HG03196 (cell line): Measurements from ENCODE around the gene ALOX12.
"Not testable (repeated sequence)": the region's sequence is repeated elsewhere in the genome, so short reads cannot be mapped to it uniquely, and the experiment has no call there.

Experiments used
- ATAC-seq: cut with Tn5 transposase; IDR thresholded peaks from one replicate; pipeline ENCODE4 v1.9.1; 2021; ENCODE audit not compliant: unreplicated experiment

The ALOX12 gene

GRCh38 chr17:6995500-6996255 is at the start of gene ALOX12:
Gene ALOX12 (plus strand): TSS chr17:6996049. CDS start chr17:6996118, 69 bp downstream.
- no peak for ATAC-seq

GRCh38 chr17:6947745-6948144 is 48.1 kb upstream of the ALOX12 start:
- ATAC-seq = no peak

GRCh38 chr17:6948562-6948961 is 47.3 kb upstream of the ALOX12 start:
- ATAC-seq = no peak

- no peak for ATAC-seq
Measured at GRCh38 chr17:6948976-6949375, 46.9 kb upstream of the ALOX12 start.

GRCh38 chr17:6950938-6951337 is 44.9 kb upstream of the ALOX12 start:
- not testable (repeated sequence) for ATAC-seq

GRCh38 chr17:6953689-6954088 is 42.2 kb upstream of the ALOX12 start:
- ATAC-seq = no peak

- ATAC-seq = no peak
Measured at GRCh38 chr17:6959700-6960099, 36.1 kb upstream of the ALOX12 start.

- ATAC-seq = no peak
Measured at GRCh38 chr17:6969323-6969726, 26.5 kb upstream of the ALOX12 start.

GRCh38 chr17:6970992-6971391 is 24.9 kb upstream of the ALOX12 start:
- ATAC-seq = no peak

- ATAC-seq = not testable (repeated sequence)
Measured at GRCh38 chr17:6979440-6979839, 16.4 kb upstream of the ALOX12 start.

- ATAC-seq = no peak
Measured at GRCh38 chr17:6981426-6981825, 14.4 kb upstream of the ALOX12 start.

GRCh38 chr17:6985266-6985665 is 10.6 kb upstream of the ALOX12 start:
- ATAC-seq = no peak

GRCh38 chr17:6986676-6987075 is 9.2 kb upstream of the ALOX12 start:
- no peak for ATAC-seq

GRCh38 chr17:6989779-6990178 is 6.1 kb upstream of the ALOX12 start:
- no peak for ATAC-seq

- not testable (repeated sequence) for ATAC-seq
Measured at GRCh38 chr17:6993613-6994056, 2.2 kb upstream of the ALOX12 start.

GRCh38 chr17:6994118-6994598 is 1.7 kb upstream of the ALOX12 start:
- no peak for ATAC-seq

- no peak for ATAC-seq
Measured at GRCh38 chr17:6994666-6995256, 1.1 kb upstream of the ALOX12 start.

- ATAC-seq = no peak
Measured at GRCh38 chr17:6996256-6997011, 585 bp downstream of the ALOX12 start.

- ATAC-seq = no peak
Measured at GRCh38 chr17:6997171-6997570, 1.3 kb downstream of the ALOX12 start.

- ATAC-seq = no peak
Measured at GRCh38 chr17:6998855-6999508, 3.1 kb downstream of the ALOX12 start.

- no peak for ATAC-seq
Measured at GRCh38 chr17:7001318-7001961, 5.6 kb downstream of the ALOX12 start.
